CD4-positive, alpha-beta memory T cell (primary cell): Measurements from ENCODE around the gene PCDHGA6. TPM values are rescaled to one million over a fixed set of nuclear protein-coding genes. Genes with fewer than 3 reads are reported as not detected.
"Not testable (repeated sequence)": the region's sequence is repeated elsewhere in the genome, so short reads cannot be mapped to it uniquely, and the experiment has no call there.

Experiments
- CTCF ChIA-PET: fragments of 350-600 bp; sonication (Branson Sonifier 250); formaldehyde crosslinking; loops from one replicate; lab custom pipeline; 2021; ENCODE audit warnings: inconsistent platforms; ENCODE audit not compliant: partially characterized antibody; lab: Charles Lee
- POLR2A ChIA-PET: fragments of 350-600 bp; sonication (Branson Sonifier 250); formaldehyde crosslinking; loops from one replicate; lab custom pipeline; 2021; ENCODE audit not compliant: partially characterized antibody; lab: Charles Lee
- DNase-seq, 5 donors: peaks; one replicate each; pipeline versions ENCODE4 v3.0.0 to v3.0.0-alpha.2; 2020 to 2022; ENCODE audit warnings: mixed read lengths in 1 of 5
- H3K27ac ChIP-seq: one replicate; pipeline ENCODE4 v1.7.0; 2013; ENCODE audit warnings: low read depth, low read length
- H3K27me3 ChIP-seq: 2 replicates; pipeline ENCODE4 v1.7.0; 2013; ENCODE audit warnings: mild to moderate bottlenecking, low read length, moderate library complexity; ENCODE audit not compliant: insufficient read depth
- H3K36me3 ChIP-seq: 2 replicates; pipeline ENCODE4 v1.7.0; 2013; ENCODE audit warnings: mild to moderate bottlenecking, low read length, moderate library complexity; ENCODE audit not compliant: insufficient read depth
- H3K4me1 ChIP-seq: 2 replicates; pipeline ENCODE4 v1.7.0; 2013; ENCODE audit warnings: mild to moderate bottlenecking, low read length, moderate library complexity; ENCODE audit not compliant: insufficient read depth
- H3K4me3 ChIP-seq, 2 donors: one replicate each; pipeline ENCODE4 v1.7.0; 2013; ENCODE audit warnings: low read length in 2 of 2, mild to moderate bottlenecking in 1 of 2
- H3K9me3 ChIP-seq, 2 donors: one replicate each; pipeline ENCODE4 v1.7.0; 2013; ENCODE audit warnings: low read length in 2 of 2, control low read depth in 1 of 2; ENCODE audit not compliant: control insufficient read depth in 1 of 2
- H3K27ac Mint-ChIP-seq, 7 donors: one replicate each; pipeline ENCODE4 v1.8.0; 2020 to 2021; ENCODE audit warnings: mixed read lengths in 7 of 7, mild to moderate bottlenecking in 6 of 7, inconsistent platforms in 3 of 7, moderate library complexity in 3 of 7
- H3K27me3 Mint-ChIP-seq, 2 donors: one replicate each; pipeline ENCODE4 v1.8.0; 2020 to 2021; ENCODE audit warnings: mixed read lengths in 2 of 2
- H3K36me3 Mint-ChIP-seq, 2 donors: one replicate each; pipeline ENCODE4 v1.8.0; 2020 to 2021; ENCODE audit warnings: mixed read lengths in 2 of 2, inconsistent platforms in 1 of 2, mild to moderate bottlenecking in 1 of 2
- H3K4me1 Mint-ChIP-seq, 4 donors: one replicate each; pipeline ENCODE4 v1.8.0; 2020 to 2021; ENCODE audit warnings: mixed read lengths in 4 of 4, mild to moderate bottlenecking in 1 of 4
- H3K4me3 Mint-ChIP-seq, 8 donors: one replicate each; pipeline ENCODE4 v1.8.0; 2020 to 2021; ENCODE audit warnings: mixed read lengths in 8 of 8, mild to moderate bottlenecking in 7 of 8, moderate library complexity in 6 of 8, inconsistent platforms in 3 of 8
- H3K9me3 Mint-ChIP-seq, 8 donors: one replicate each; pipeline ENCODE4 v1.8.0; 2020 to 2021; ENCODE audit warnings: mixed read lengths in 8 of 8, mild to moderate bottlenecking in 5 of 8, inconsistent platforms in 3 of 8, moderate library complexity in 1 of 8
- intact Hi-C: fragments of 100-400 bp; cut with micrococcal nuclease; formaldehyde crosslinking; loops from one replicate; pipeline ENCODE4 v1.15.1; 2023
- polyA plus RNA-seq, 2 donors: library from polyadenylated mRNA; unstranded; fragments of 300-500 nt; fragmentation: Illumina TruSeq; gene quantifications; one replicate each; pipeline ENCODE4 v1.2.3, GENCODE V29; 2021
- total RNA-seq, 2 experiments: library from RNA; stranded (reverse); gene quantifications; one replicate each; pipeline ENCODE4 v1.2.3, GENCODE V29; 2021

PCDHGA6 gene
- total and polyA plus RNA-seq, 4 experiments from 2014 or later, result 0.03 to 0.76 (median 0.50) TPM; not detected in 1

DNA sequence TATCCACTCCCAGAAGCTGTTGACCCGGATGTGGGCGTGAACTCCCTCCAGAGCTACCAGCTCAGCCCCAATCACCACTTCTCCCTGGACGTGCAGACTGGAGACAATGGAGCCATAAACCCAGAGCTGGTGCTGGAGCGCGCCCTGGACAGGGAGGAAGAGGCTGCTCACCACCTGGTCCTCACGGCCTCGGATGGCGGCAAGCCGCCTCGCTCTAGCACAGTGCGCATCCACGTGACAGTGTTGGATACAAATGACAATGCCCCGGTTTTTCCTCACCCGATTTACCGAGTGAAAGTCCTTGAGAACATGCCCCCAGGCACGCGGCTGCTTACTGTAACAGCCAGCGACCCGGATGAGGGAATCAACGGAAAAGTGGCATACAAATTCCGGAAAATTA is 19.6 kb downstream of the PCDHGA6 start:
- Mint-ChIP-seq H3K36me3 (peaks cover 7 to 11% of the 10 kb centered on the region in 2 donors), H3K4me3 (peak overlapping the region in 1 of 8 donors; percentile 17), H3K27ac (no peak overlapping the region), H3K4me1 (peaks cover 0 to 3% (median 2%) of the 10 kb centered on the region in 4 donors), H3K27me3 (peaks cover 41% of the 10 kb centered on the region in 2 donors), H3K9me3 (peaks cover 7 to 70% (median 62%) of the 10 kb centered on the region in 8 donors)
- intact Hi-C loops, result no loop called here
- no peak for DNase-seq
- H3K4me1 ChIP-seq, result no peaks in the 10 kb centered on the region
- H3K36me3 ChIP-seq, result no peaks in the 10 kb centered on the region
- H3K27me3 ChIP-seq, result peaks cover 18% of the 10 kb centered on the region
- no peak overlapping the region for H3K27ac ChIP-seq
- ChIA-PET CTCF (interaction anchor here (0.8 to 1.1 kb wide), 2 partner anchors 13 to 121 kb away, joined by 3 to 4 read pairs; no protein-coding TSS in a partner anchor), POLR2A (no interaction called here)
- no peak overlapping the region for H3K4me3 ChIP-seq
- no peaks in the 10 kb centered on the region for H3K9me3 ChIP-seq

DNA sequence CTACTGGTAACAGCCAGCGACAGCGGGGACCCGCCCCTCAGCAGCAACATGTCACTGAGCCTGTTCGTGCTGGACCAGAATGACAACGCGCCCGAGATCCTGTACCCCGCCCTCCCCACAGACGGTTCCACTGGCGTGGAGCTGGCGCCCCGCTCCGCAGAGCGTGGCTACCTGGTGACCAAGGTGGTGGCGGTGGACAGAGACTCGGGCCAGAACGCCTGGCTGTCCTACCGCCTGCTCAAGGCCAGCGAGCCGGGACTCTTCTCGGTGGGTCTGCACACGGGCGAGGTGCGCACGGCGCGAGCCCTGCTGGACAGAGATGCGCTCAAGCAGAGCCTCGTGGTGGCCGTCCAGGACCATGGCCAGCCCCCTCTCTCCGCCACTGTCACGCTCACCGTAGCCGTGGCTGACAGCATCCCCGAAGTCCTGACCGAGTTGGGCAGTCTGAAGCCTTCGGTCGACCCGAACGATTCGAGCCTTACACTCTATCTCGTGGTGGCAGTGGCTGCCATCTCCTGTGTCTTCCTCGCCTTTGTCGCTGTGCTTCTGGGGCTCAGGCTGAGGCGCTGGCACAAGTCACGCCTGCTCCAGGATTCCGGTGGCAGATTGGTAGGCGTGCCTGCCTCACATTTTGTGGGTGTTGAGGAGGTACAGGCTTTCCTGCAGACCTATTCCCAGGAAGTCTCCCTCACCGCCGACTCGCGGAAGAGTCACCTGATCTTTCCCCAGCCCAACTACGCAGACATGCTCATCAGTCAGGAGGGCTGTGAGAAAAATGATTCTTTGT is 20.9 kb downstream of the PCDHGA6 start:
- H3K36me3 Mint-ChIP-seq, H3K4me3 Mint-ChIP-seq, H3K4me1 Mint-ChIP-seq, POLR2A ChIA-PET, DNase-seq, H3K27ac Mint-ChIP-seq, H3K4me3 ChIP-seq, H3K27ac ChIP-seq, H3K36me3 ChIP-seq, H3K4me1 ChIP-seq, intact Hi-C loops, H3K9me3 ChIP-seq: not testable (repeated sequence)
- peaks cover 15% of the 10 kb centered on the region for H3K27me3 ChIP-seq
- Mint-ChIP-seq H3K27me3 (peaks cover 43 to 45% of the 10 kb centered on the region in 2 donors), H3K9me3 (peaks cover 3 to 71% (median 62%) of the 10 kb centered on the region in 8 donors)
- CTCF ChIA-PET, result interaction anchor here (1.0 to 3.7 kb wide), 2 partner anchors 19 to 164 kb away, joined by 7 to 16 read pairs; partner anchors contain the start of gene PCDHGA10

DNA sequence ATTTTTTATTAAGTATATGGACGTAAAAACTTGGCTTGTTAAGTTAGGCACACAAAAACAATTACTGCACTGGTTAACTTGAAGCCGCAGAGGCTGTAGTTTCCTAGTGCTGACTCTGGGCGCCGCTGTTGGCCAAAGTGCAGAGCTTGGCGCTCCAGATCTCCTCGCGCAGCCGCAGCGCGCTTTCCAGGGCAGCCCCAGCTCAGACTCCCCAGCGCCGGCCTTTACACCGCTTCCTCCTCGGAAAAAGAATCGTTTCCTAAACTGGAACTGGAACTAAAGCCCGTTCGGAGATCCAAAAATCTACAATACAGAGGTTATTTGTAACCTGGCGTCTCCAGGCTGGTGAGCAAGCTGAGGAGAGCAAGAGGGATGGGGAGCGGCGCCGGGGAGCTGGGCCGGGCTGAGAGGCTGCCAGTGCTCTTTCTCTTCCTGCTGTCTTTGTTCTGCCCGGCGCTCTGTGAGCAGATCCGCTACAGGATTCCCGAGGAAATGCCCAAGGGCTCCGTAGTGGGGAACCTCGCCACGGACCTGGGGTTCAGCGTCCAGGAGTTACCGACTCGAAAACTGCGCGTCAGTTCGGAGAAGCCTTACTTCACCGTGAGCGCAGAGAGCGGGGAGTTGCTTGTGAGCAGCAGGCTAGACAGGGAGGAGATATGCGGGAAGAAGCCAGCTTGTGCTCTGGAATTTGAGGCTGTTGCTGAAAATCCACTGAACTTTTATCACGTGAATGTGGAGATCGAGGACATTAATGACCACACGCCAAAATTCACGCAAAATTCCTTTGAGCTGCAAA is 24.3 kb downstream of the PCDHGA6 start, which contains the start of gene PCDHGB5:
Gene PCDHGB5 (plus strand): TSS at position 192 of the 796 bp plus-strand sequence. CDS start 181 bp downstream, at position 373.
- H3K4me3 ChIP-seq, intact Hi-C loops, POLR2A ChIA-PET, H3K36me3 ChIP-seq, H3K27ac ChIP-seq, H3K9me3 ChIP-seq, H3K4me1 Mint-ChIP-seq, H3K4me1 ChIP-seq: not testable (repeated sequence)
- peak within 1 kb of the TSS in 7 of 8 donors; percentile 21 to 72 (median 44) for H3K4me3 Mint-ChIP-seq
- peaks cover 42 to 49% of the 10 kb centered on the region in 2 donors for H3K27me3 Mint-ChIP-seq
- peak within 1 kb of the TSS in 1 of 7 donors; percentile 19 for H3K27ac Mint-ChIP-seq
- H3K27me3 ChIP-seq, result peaks cover 10% of the 10 kb centered on the region
- H3K36me3 Mint-ChIP-seq, result peaks cover 11 to 12% of the 10 kb centered on the region in 2 donors
- peak in 3 of 5 donors; percentile 38 to 41 (median 39) for DNase-seq
- peaks cover 2 to 62% (median 52%) of the 10 kb centered on the region in 8 donors for H3K9me3 Mint-ChIP-seq
- CTCF ChIA-PET, result interaction anchor here (1.2 to 3.7 kb wide), 3 partner anchors 16 to 166 kb away, joined by 4 to 16 read pairs (median 9); partner anchors contain the start of gene PCDHGA10

DNA sequence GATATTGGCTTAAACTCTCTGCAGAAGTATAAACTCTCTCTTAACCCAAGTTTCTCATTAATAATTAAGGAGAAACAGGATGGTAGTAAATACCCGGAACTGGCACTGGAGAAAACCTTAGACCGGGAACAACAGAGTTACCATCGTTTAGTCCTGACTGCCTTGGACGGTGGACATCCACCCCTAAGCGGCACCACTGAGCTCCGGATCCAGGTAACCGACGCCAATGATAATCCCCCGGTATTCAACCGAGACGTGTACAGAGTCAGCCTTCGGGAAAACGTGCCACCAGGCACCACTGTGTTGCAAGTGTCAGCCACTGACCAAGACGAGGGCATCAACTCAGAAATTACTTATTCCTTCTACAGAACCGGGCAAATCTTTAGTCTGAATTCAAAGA is 24.9 kb downstream of the PCDHGA6 start:
- Mint-ChIP-seq H3K9me3 (peaks cover under 1 to 62% (median 53%) of the 10 kb centered on the region in 8 donors), H3K27me3 (peaks cover 39 to 53% of the 10 kb centered on the region in 2 donors), H3K27ac (peak overlapping the region in 1 of 7 donors; percentile 19), H3K4me3 (peak overlapping the region in 2 of 8 donors; percentile 6 to 29), H3K36me3 (peaks cover 9 to 12% of the 10 kb centered on the region in 2 donors), H3K4me1 (peaks cover 0 to 4% (median 0%) of the 10 kb centered on the region in 4 donors)
- CTCF ChIA-PET, result interaction anchor here (2.1 kb wide), 1 partner anchor 165 kb away, joined by 9 read pairs; no protein-coding TSS in a partner anchor
- POLR2A ChIA-PET, result no interaction called here
- no peak overlapping the region for H3K4me3 ChIP-seq
- intact Hi-C loops, result no loop called here
- no peaks in the 10 kb centered on the region for H3K4me1 ChIP-seq
- DNase-seq, result no peak
- H3K27me3 ChIP-seq, result peaks cover 10% of the 10 kb centered on the region
- H3K9me3 ChIP-seq, result peaks cover 0 to 4% of the 10 kb centered on the region in 2 donors
- H3K36me3 ChIP-seq, result no peaks in the 10 kb centered on the region
- no peak overlapping the region for H3K27ac ChIP-seq

DNA sequence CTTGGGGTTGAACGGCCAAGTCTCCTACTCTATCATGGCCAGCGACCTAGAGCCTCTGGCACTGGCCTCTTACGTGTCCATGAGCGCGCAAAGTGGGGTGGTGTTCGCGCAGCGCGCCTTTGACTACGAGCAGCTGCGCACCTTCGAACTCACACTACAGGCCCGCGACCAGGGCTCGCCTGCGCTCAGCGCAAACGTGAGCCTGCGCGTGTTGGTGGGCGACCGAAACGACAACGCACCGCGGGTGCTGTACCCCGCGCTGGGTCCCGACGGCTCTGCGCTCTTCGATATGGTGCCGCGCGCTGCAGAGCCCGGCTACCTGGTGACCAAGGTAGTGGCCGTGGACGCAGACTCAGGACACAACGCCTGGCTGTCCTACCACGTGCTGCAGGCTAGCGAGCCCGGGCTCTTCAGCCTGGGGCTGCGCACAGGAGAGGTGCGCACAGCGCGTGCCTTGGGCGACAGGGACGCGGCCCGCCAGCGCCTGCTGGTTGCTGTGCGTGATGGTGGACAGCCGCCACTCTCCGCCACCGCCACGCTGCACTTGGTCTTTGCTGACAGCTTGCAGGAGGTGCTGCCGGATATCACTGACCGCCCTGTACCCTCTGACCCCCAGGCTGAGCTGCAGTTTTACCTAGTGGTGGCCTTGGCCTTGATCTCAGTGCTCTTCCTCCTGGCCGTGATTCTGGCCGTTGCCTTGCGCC is 26.0 kb downstream of the PCDHGA6 start:
- Histone ChIP-seq H3K27me3 (peaks cover 10% of the 10 kb centered on the region), H3K4me3 (no peak overlapping the region)
- POLR2A ChIA-PET, result no interaction called here

DNA sequence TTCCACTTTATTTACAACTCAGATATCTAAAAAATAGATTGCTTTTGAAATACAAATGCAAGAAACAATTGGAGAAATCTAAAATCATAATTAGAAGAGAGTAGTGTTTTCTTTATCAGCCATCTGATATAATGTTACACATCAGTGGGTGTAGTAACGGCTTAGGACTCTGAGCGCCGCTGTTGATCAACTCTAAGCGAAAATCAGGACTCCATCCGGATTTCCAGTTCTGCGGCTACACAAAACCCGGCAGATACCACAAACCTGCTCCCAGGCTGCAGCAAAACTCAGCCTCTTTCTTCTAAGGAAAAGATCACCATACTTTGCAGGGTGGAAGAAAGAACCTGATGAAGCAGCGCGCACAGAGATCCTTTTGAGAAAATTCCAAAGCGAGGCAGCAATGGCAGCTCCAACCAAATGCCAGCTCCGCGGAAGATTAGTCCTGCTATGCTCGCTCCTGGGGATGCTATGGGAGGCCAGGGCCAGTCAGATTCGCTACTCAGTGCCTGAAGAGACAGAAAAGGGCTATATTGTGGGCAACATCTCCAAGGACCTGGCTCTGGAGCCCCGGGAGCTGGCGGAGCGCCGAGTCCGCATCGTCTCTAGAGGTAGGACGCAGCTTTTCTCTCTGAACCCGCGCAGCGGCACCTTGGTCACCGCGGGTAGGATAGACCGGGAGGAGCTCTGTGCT is 29.0 kb downstream of the PCDHGA6 start, which contains the start of gene PCDHGA9:
Gene PCDHGA9 (plus strand): TSS at position 226 of the 691 bp plus-strand sequence. CDS start 175 bp downstream, at position 401.
- H3K27ac ChIP-seq, result no peak within 1 kb of the TSS
- H3K27me3 Mint-ChIP-seq, result peaks cover 56 to 61% of the 10 kb centered on the region in 2 donors
- H3K36me3 ChIP-seq, result no peaks in the 10 kb centered on the region
- DNase-seq, result no peak
- peaks cover 6% of the 10 kb centered on the region for H3K27me3 ChIP-seq
- H3K4me3 Mint-ChIP-seq, result peak within 1 kb of the TSS; percentile 21 to 72 (median 63)
- ChIA-PET POLR2A (no interaction called here), CTCF (interaction anchor here (0.6 to 0.8 kb wide), 2 partner anchors 77 to 111 kb away, joined by 3 read pairs; no protein-coding TSS in a partner anchor)
- H3K27ac Mint-ChIP-seq, result peak within 1 kb of the TSS in 2 of 7 donors; percentile 51 to 60
- peaks cover 0 to 4% (median 0%) of the 10 kb centered on the region in 4 donors for H3K4me1 Mint-ChIP-seq
- peaks cover 6 to 65% (median 52%) of the 10 kb centered on the region in 8 donors for H3K9me3 Mint-ChIP-seq
- no peaks in the 10 kb centered on the region for H3K4me1 ChIP-seq
- intact Hi-C loops, result no loop called here
- H3K4me3 ChIP-seq, result no peak within 1 kb of the TSS
- peaks cover 0 to 4% of the 10 kb centered on the region in 2 donors for H3K9me3 ChIP-seq
- H3K36me3 Mint-ChIP-seq, result peaks cover 8 to 12% of the 10 kb centered on the region in 2 donors

More for the DNA sequence above, 26.0 kb downstream of the PCDHGA6 start:
- H3K36me3 ChIP-seq, result no peaks in the 10 kb centered on the region
- H3K9me3 ChIP-seq, result peaks cover 0 to 4% of the 10 kb centered on the region in 2 donors
- peaks cover 0 to 4% (median 0%) of the 10 kb centered on the region in 4 donors for H3K4me1 Mint-ChIP-seq
- intact Hi-C loops, result no loop called here
- no peak overlapping the region for H3K27ac ChIP-seq
- H3K27me3 Mint-ChIP-seq, result peaks cover 46 to 56% of the 10 kb centered on the region in 2 donors
- H3K9me3 Mint-ChIP-seq, result peaks cover 4 to 62% (median 53%) of the 10 kb centered on the region in 8 donors
- DNase-seq, result no peak
- peaks cover 8 to 9% of the 10 kb centered on the region in 2 donors for H3K36me3 Mint-ChIP-seq
- H3K4me1 ChIP-seq, result no peaks in the 10 kb centered on the region
- no peak overlapping the region for H3K27ac Mint-ChIP-seq
- CTCF ChIA-PET, result no interaction called here
- H3K4me3 Mint-ChIP-seq, result no peak overlapping the region
